Upper lobe of left lung (tissue), 4 donors: ENCODE measurements around the gene BCHE.

Experiments used
- CTCF ChIP-seq, 6 experiments: fragments of 450-650 bp in 4 of 6; fragments of 200-600 bp in 2 of 6; sonication (generic) in 2 of 6; IDR thresholded peaks; one replicate each; pipeline ENCODE4 v1.5.1; 2016 to 2019; ENCODE audit warnings: antibody characterized with exemption in 6 of 6
- EP300 ChIP-seq, 4 donors: sonication (generic); formaldehyde crosslinking; IDR thresholded peaks; one replicate each; pipeline ENCODE4 v1.5.1; 2017; ENCODE audit warnings: antibody characterized with exemption in 4 of 4, control low read depth in 2 of 4
- POLR2A ChIP-seq, 4 donors: fragments of 450-650 bp; IDR thresholded peaks; one replicate each; pipeline ENCODE4 v1.5.1; 2016 to 2017; ENCODE audit warnings: antibody characterized with exemption in 4 of 4, mild to moderate bottlenecking in 2 of 4
- POLR2AphosphoS5 ChIP-seq, 2 donors: sonication (generic); formaldehyde crosslinking; IDR thresholded peaks; one replicate each; pipeline ENCODE4 v1.5.1; 2017; ENCODE audit warnings: antibody characterized with exemption in 2 of 2

DNA sequence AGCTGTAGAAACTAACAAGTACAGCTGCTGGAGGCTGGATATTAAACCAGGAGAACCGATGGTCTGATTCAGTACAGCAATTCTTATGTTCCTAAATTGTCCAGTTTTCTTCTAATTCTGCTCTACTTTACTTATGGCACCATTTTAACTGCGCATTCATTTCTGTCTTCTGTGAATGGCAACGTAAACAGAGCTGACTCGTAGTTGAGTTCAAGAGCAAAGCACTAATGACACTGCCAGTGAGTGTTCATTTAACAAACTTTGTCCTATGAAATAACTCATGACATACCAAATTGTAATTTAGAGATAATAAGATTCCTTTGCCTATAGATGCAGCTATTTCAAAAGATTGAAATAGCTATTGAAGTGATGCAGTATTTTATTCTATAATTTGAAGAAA, 48.7 kb downstream of the BCHE start:
- TF ChIP-seq CTCF (IDR thresholded peaks at IDR 0.05) (no peak), EP300 (IDR thresholded peaks at IDR 0.05) (no peak), POLR2AphosphoS5 (IDR thresholded peaks at IDR 0.05) (no peak), POLR2A (IDR thresholded peaks at IDR 0.05) (no peak)
